Ascending aorta (tissue), 2 donors: ENCODE data around the gene FOXP1. TPM values are rescaled to one million over a fixed set of nuclear protein-coding genes. Genes with fewer than 3 reads are reported as not detected.

ENCODE experiments used
- DNase-seq, 2 donors: peaks; one replicate each; pipeline ENCODE4 v3.0.0-alpha.2; 2019; ENCODE audit warnings: low spot score in 2 of 2
- H3K27ac ChIP-seq, 2 donors: fragments of 200-600 bp; sonication (generic); one replicate each; pipeline ENCODE4 v1.5.1; 2016 to 2017; ENCODE audit warnings: mild to moderate bottlenecking in 1 of 2
- H3K27me3 ChIP-seq: fragments of 200-600 bp; sonication (generic); one replicate; pipeline ENCODE4 v1.5.1; 2017
- H3K36me3 ChIP-seq, 2 donors: fragments of 200-600 bp; sonication (generic); one replicate each; pipeline ENCODE4 v1.5.1; 2016
- H3K4me1 ChIP-seq, 2 donors: fragments of 200-600 bp; sonication (generic); one replicate each; pipeline ENCODE4 v1.5.1; 2016 to 2017; ENCODE audit warnings: mild to moderate bottlenecking in 1 of 2
- H3K4me3 ChIP-seq, 2 donors: fragments of 200-600 bp; sonication (generic); one replicate each; pipeline ENCODE4 v1.5.1; 2016 to 2017; ENCODE audit warnings: mild to moderate bottlenecking in 1 of 2
- H3K9me3 ChIP-seq, 2 donors: fragments of 200-600 bp; sonication (generic); one replicate each; pipeline ENCODE4 v1.5.1; 2016
- CTCF ChIP-seq, 3 experiments: fragments of 200-600 bp in 2 of 3; fragments of 450-650 bp in 1 of 3; sonication (generic) in 2 of 3; IDR thresholded peaks; one replicate each; pipeline ENCODE4 v1.5.1; 2016 to 2019; ENCODE audit warnings: antibody characterized with exemption in 3 of 3, mild to moderate bottlenecking in 1 of 3, moderate library complexity in 1 of 3
- intact Hi-C: fragments of 100-400 bp; cut with DNase I; formaldehyde crosslinking; loops from one replicate; pipeline ENCODE4 v1.15.1; 2023
- total RNA-seq: library from RNA; depleted of rRNA; stranded (reverse); fragments of >200 nt; gene quantifications from one replicate; pipeline ENCODE4 v1.1.0, GENCODE V29; 2016

FOXP1 gene
- total RNA-seq, 1 donor from 2014 or later, result 171 TPM

DNA sequence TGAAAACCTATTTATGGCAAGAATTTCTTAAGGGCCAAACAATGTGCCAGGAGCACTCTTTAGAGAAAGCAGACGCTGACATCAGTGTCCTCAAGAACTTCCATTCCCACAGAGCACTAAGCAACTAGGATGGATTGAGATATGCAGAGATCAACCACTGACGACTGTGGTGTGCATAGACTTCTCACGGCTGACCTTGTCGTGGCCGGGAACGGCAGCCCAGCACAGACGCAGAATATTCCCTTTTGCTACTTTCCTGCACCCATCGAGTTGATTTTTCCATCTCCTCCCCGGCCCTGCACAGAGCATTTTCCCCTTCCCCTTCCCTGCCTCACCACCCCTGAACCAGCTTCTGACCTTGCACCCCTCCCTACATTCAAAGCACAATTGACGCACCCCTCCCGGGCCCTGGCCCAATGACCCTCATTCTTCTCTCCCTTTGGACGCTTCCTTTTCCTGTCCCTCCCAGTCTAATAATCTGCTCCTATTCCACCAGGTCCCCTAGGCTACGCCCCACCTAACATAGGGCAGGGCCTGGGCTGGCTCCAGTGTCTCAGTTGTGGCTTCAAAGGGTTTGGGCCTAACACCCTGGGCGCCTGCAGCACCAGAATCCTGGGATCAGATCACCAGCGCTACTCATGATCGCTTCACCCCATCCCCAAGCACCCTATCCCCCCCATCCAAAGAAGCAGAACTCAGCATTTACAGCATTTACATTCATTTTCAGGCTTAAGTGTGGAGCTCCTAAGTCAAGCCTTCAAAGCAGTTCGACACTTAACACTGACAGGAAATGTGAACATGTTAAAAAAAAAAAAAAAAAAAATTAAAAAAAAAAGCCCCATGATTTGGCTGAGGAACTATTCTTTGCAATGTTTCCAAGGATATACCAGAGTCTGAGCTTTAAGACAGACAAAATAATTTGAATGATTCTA is 151.2 kb downstream of the FOXP1 start:
- TF ChIP-seq CTCF (IDR thresholded peaks at IDR 0.05), result no peak
- H3K4me3 ChIP-seq, result no peak overlapping the region
- peak overlapping the region; percentile 59 to 62 for H3K27ac ChIP-seq
- no peak for DNase-seq
- H3K36me3 ChIP-seq, result no peaks in the 10 kb centered on the region
- intact Hi-C loops, result loop anchor here (5.0 kb wide), 1 partner anchor 150 kb away; the partner anchor contains the start of gene FOXP1
- no peaks in the 10 kb centered on the region for H3K9me3 ChIP-seq
- no peaks in the 10 kb centered on the region for H3K27me3 ChIP-seq
- peaks cover 9 to 26% of the 10 kb centered on the region in 2 donors for H3K4me1 ChIP-seq

DNA sequence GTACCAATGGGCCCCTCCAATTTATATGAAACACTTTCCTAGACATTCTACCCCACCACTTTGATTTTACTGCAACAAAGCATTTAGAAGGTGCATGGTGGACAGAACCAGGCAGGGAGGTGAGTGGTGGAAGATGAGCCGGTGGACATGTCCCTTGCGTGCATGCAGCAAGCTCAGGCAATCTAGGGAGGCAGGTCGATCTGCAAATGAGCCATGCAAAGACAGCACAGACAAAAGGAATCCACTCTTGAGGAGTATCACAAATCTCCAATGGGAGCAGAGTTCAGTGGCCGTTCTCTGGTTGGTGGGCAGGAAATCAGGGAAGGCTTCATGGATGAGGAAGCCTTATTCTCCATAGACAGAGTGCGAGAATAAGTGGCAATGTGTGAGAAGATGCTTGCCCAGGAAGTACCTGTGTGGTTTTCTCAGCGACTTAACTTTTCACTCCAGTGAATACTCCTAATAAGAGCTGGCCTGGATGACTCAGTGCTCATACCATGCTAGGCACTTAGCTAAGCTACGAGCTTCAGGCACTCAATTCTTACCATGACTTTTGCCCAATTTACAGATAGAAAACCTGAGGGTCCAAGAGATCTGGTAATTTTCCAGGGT is 152.5 kb downstream of the FOXP1 start:
- intact Hi-C loops, result loop anchor here (5.0 kb wide), 1 partner anchor 151 kb away; the partner anchor contains the start of gene FOXP1
- Histone ChIP-seq H3K4me1 (peaks cover 9 to 26% of the 10 kb centered on the region in 2 donors), H3K27ac (peak overlapping the region; percentile 28 to 59), H3K36me3 (no peaks in the 10 kb centered on the region), H3K27me3 (no peaks in the 10 kb centered on the region), H3K4me3 (no peak overlapping the region), H3K9me3 (no peaks in the 10 kb centered on the region)
- no peak for TF ChIP-seq CTCF (IDR thresholded peaks at IDR 0.05)
- no peak for DNase-seq

GRCh38 chr3:71429597-71429988 is 153.9 kb downstream of the FOXP1 start:
- intact Hi-C loops, result no loop called here

GRCh38 chr3:71428841-71429596 is 154.5 kb downstream of the FOXP1 start:
- Histone ChIP-seq H3K27ac (no peak overlapping the region), H3K4me3 (peak overlapping the region in 1 of 2 donors; percentile 55), H3K36me3 (no peaks in the 10 kb centered on the region), H3K27me3 (no peaks in the 10 kb centered on the region), H3K4me1 (peaks cover 9 to 26% of the 10 kb centered on the region in 2 donors), H3K9me3 (no peaks in the 10 kb centered on the region)
- no peak for TF ChIP-seq CTCF (IDR thresholded peaks at IDR 0.05)
- intact Hi-C loops, result no loop called here
- peak in 1 of 2 donors; percentile 66 for DNase-seq

More at GRCh38 chr3:71429597-71429988, 153.9 kb downstream of the FOXP1 start:
- Histone ChIP-seq H3K36me3 (no peaks in the 10 kb centered on the region), H3K4me3 (peak overlapping the region in 1 of 2 donors; percentile 55), H3K27ac (no peak overlapping the region), H3K9me3 (no peaks in the 10 kb centered on the region), H3K27me3 (no peaks in the 10 kb centered on the region), H3K4me1 (peaks cover 9 to 26% of the 10 kb centered on the region in 2 donors)
- no peak for TF ChIP-seq CTCF (IDR thresholded peaks at IDR 0.05)
- DNase-seq, result no peak

DNA sequence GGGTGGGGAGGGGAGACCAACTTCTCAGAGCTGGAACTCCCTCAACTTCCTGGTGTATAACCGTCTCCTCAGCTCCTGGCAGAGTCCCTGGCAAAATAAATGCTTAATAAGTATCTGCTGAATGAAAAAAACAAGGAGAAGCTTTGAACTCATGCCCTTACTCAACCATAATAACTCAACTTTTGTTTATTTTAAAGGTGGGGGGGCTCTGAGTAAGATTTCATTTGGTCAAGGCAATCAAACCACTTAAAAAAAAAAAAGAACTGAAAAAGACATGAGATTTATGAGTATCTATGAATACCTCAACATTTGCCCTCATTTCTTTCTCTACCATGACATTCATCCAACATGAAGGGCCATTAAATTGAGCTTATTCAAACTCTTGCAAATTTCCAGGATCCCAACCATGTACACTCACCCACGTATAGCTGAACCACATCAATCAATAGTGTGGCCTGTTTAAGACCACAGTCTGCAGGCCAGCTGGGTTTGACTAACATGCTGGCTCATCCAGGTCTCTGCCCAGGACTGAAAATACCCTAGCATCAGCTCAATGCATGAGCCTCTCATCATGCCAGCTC is 157.9 kb downstream of the FOXP1 start:
- no peak overlapping the region for H3K27ac ChIP-seq
- H3K4me3 ChIP-seq, result no peak overlapping the region
- H3K36me3 ChIP-seq, result no peaks in the 10 kb centered on the region
- no peak for TF ChIP-seq CTCF (IDR thresholded peaks at IDR 0.05)
- H3K4me1 ChIP-seq, result peaks cover 0 to 9% of the 10 kb centered on the region in 2 donors
- H3K9me3 ChIP-seq, result no peaks in the 10 kb centered on the region
- H3K27me3 ChIP-seq, result no peaks in the 10 kb centered on the region
- no peak for DNase-seq
- intact Hi-C loops, result no loop called here
